Jurkat, Clone E6-1 (cell line): ENCODE data around the gene PDE8A.
"Not testable (repeated sequence)": the region's sequence is repeated elsewhere in the genome, so short reads cannot be mapped to it uniquely, and the experiment has no call there.

Source experiments
- DNase-seq: peaks from one replicate; pipeline ENCODE4 v3.0.0-alpha.2; 2011; ENCODE audit warnings: low read depth, low spot score
- H3K4me3 ChIP-seq: 2 replicates; pipeline ENCODE4 v1.5.1; 2011; ENCODE audit warnings: mild to moderate bottlenecking, low read length, control low read depth, moderate library complexity

PDE8A gene

DNA sequence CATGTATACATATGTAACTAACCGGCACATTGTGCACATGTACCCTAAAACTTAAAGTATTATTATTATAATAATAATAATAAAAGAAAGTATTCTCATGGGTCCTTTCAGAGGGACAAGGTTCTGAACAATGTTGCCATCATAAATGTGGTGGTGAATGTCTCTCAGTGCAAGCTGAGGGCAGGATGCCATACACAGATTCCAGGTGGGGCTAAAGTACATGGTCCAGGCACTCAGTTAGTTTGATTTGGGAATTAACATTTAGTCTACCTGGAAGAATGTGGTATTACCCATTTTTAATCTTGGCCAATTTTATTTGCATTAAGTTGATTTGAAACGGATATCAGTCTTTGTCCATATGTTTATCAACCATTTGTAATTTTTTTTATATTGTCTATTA lies 24.5 kb downstream of the PDE8A start:
- H3K4me3 ChIP-seq: no peak overlapping the region
- DNase-seq: no peak

DNA sequence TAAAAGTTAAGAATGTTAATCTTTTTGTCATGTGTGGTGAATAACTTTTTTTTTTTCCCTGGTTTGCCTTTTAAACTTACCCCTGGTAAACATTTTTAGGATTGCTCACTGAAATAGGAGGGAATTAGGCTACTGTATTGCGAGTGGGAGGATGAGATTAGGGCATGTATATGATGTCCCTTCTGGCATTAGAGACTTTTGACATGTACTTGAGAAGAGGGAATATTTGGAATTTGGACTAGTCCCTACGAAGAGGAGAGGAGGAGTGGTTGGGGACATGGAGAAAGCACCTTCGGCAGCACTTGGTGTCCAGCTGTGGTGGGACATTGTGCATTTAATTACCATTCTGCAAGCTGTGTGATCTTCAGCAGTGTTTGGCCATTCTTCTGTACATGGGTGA lies 25.0 kb downstream of the PDE8A start:
- H3K4me3 ChIP-seq: no peak overlapping the region
- no peak for DNase-seq

GRCh38 chr15:85007137-85007536 lies 25.5 kb downstream of the PDE8A start:
- no peak for DNase-seq
- no peak overlapping the region for H3K4me3 ChIP-seq

DNA sequence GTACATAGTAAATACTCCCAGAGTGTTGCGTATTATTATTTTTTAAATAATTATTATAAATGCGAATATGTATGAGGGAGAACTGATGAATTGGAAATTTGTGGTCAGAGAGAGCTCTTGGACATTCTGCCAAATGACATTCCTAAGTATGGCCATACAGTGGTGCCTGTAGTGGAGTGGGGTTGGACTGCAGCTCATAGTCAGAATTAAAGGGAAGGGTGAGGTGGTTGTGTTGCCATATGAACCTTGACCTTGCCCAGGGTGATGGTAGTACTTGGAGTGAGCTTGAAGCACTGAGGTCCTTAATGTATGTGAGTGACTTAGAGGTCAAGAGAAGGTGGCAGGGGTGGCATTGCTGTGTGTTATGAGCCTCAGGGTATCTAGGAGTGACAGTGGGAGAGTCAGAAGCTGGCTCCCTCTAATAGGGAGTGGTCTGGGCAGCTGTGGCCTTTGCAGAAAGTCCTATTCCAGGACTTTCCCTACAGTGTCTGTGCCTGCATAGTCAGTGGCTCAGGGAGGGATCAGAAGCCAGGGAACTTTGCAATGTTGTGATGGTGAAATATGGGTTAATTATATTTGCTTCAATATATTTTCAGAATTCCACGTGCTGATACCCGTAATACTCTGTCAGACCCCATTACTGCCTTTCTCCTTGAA lies 26.2 kb downstream of the PDE8A start:
- no peak overlapping the region for H3K4me3 ChIP-seq
- no peak for DNase-seq

GRCh38 chr15:85008474-85009260 lies 27.0 kb downstream of the PDE8A start:
- DNase-seq: no peak
- no peak overlapping the region for H3K4me3 ChIP-seq

DNA sequence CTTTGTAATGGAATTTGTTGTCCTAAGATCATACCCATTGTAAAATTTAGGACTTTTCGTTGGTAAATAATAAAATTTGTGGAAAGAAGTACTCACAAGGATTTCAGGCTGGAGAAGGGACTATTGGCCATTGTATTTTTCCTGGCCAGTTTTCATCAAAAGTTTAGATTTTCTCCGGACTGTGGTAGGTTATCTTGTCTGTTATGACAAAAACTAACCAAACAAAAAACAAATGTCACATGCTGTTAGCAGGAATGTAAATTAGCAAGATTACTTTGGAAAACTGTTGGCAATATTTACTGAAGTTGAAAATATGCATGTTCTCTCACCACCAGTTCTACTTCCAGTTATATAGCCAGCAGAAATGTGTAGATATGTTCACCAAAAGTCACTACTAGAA lies 27.8 kb downstream of the PDE8A start:
- no peak for DNase-seq
- H3K4me3 ChIP-seq: no peak overlapping the region

GRCh38 chr15:85010071-85010385 lies 28.4 kb downstream of the PDE8A start:
- no peak overlapping the region for H3K4me3 ChIP-seq
- no peak for DNase-seq

GRCh38 chr15:85010386-85011159 lies 28.9 kb downstream of the PDE8A start:
- DNase-seq: no peak
- no peak overlapping the region for H3K4me3 ChIP-seq

DNA sequence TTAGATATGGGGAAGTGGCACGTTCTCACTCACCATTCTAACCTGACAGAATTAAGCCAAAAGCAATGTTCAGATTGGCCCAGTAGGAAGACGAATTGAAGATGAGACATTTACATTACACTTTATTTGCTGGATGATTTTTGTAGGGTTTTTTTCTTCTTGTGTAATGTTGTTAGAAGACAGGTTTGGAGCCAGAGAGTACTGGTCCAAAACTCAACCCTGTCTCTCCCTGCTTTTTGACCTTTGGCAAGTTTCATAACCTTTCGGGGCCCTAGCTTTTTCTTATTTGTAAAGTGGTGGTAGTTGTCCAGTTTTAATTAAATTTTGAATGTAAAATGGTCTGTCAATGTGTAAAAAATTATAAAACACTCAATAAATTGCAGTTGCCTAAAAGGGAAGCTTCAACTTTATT lies 29.5 kb downstream of the PDE8A start:
- no peak overlapping the region for H3K4me3 ChIP-seq
- no peak for DNase-seq

- not testable (repeated sequence) for H3K4me3 ChIP-seq, DNase-seq
Observed at GRCh38 chr15:85011724-85012123, 30.1 kb downstream of the PDE8A start.

- no peak for DNase-seq
Observed at GRCh38 chr15:85013785-85014184, 32.1 kb downstream of the PDE8A start.

DNA sequence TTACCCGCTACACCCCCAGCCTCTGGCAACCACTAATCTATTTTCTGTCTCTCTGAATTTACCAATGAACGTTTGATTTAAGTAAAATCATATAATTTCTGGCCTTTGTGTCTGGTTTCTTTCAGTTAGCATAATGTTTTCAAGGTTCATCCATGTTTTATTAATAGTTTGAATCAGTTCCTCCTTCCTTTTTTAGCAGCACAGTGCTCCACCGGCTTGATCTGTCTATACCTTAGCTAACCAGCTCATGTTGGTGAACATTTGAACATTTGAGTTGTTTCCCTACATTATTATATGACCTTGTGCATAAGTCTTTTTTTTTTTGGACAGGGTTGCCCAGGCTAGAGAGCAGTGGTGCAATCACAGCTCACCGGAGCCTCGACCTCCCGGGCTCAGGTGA lies 33.3 kb downstream of the PDE8A start:
- DNase-seq: no peak
- H3K4me3 ChIP-seq: no peak overlapping the region

More at GRCh38 chr15:85013785-85014184, 32.1 kb downstream of the PDE8A start:
- no peak overlapping the region for H3K4me3 ChIP-seq

GRCh38 chr15:85016275-85016674 lies 34.6 kb downstream of the PDE8A start:
- H3K4me3 ChIP-seq: no peak overlapping the region
- no peak for DNase-seq

- no peak for DNase-seq
- H3K4me3 ChIP-seq: no peak overlapping the region
Observed at GRCh38 chr15:85019815-85020590, 38.3 kb downstream of the PDE8A start.

DNA sequence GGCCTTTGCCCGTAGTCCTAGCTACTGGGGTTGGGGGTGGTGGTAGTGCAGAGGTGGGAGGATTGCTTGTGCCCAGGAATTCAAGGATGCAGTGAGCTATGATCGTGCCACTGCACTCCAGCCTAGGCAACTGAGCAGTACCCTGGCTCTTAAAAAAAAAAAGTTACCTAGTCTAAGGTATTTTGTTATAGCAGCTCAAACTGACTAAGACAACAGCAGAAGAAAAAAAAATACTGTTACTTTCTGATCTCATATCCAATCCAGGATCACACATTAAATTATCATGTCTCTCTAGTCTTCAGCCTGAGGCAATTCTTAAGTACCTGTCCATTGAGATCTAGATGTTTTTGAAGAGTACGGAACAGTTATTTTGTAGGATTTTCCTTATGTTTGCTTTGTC lies 39.8 kb downstream of the PDE8A start:
- DNase-seq: no peak
- H3K4me3 ChIP-seq: no peak overlapping the region

DNA sequence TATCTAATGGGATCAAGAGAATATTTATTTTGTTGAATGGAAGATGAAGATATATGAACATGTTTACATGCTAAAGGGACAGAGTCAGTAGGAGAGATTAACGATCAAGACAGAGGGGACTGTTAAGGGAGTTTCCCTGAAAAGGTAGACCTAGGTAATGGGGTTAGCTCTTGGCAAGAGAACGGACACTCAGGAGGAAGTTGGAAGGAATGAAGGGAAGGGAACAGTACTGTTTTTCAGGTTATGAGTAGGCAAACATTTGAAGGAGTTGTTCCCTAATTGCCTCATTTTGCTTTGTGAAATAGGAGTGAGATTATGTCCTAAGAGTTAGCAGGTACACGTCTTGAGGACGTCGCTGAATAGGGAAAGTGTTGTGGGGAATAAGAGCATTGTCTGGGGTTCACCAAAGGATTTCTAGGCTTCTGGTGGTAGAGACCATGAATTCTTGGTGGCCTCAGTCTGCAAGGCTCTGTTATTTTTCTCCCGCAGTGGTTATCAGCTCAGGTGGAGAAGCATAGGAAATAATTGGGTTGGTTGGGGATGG lies 41.3 kb downstream of the PDE8A start:
- H3K4me3 ChIP-seq: no peak overlapping the region
- no peak for DNase-seq

DNA sequence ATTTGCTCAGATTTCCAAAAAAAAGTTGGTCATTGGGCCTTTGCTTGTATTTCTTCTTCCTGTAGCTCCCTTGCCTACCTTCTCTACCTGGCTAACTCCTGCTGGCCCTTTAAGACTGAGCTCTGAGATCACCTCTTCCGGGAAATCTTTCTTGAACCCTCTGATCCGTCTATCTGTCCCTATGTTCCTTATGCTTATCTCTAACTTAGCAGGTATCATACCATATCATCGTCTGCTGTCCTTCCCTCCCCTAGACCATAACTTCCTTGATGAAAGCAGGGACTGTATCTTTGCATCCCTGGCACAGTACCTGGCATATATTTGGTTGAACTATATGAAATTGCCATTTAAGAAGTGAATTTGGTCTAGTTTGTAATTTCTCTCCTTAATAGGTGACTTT lies 42.3 kb downstream of the PDE8A start:
- no peak for DNase-seq
- H3K4me3 ChIP-seq: no peak overlapping the region

DNA sequence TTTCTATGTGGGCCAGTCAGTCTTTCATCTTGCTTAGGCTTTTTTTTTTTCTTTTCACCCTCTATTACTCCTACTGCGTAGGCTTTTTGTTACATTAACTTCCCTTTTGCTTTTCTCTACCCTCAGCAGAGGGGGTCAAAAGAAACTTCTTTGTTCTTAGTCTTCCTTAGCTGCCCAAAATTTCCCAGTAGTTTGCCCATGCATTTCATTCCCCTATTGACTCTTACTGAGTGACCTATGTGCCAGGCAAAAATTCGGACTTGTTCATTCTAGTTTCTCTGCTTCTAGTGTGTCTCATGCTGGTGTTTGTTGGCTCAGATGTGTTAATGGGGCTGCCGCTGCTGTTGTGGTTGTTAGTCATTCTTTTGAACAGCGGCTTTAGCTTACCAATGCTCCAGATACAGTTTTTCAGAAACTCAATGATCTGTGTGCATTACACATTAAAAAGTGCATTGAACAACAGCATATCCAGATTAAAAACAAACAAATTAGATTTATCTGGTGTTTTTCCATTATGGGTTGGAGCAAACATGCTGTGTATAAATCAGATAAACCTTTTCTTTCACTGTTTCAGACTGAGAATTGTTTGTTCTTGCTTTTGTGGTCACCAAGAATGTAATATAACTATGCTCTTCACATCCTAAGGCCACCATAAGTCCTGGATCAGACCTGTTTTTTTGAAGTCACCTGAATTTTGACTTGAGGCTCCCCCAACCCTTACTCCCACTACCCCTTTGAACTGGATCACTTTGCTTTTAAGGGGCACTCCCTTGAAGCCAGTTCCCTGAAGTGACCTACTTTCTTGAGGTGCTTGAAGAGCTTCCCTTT lies 43.1 kb downstream of the PDE8A start:
- no peak for DNase-seq
- H3K4me3 ChIP-seq: no peak overlapping the region
